Measurements from ENCODE around the gene TRIO.

GRCh38 chr5:14272548-14273205 lies 129.5 kb downstream of the TRIO start:
- TF ChIP-seq CTCF (IDR thresholded peaks at IDR 0.05) (no peak), POLR2A (IDR thresholded peaks at IDR 0.05) (no peak)
